ENCODE data around the gene RAI14.
"Not testable (repeated sequence)": the region's sequence is repeated elsewhere in the genome, so short reads cannot be mapped to it uniquely, and the experiment has no call there.

RAI14 gene

GRCh38 chr5:34758514-34758913, 102.4 kb downstream of the RAI14 start:
- TF ChIP-seq CTCF (IDR thresholded peaks at IDR 0.05; ENCODE audit: extremely low read depth, missing control alignments), result no peak
- DNase-seq (ENCODE audit: low spot score), result no peak

GRCh38 chr5:34759213-34759612, 103.1 kb downstream of the RAI14 start:
- not testable (repeated sequence) for DNase-seq (ENCODE audit: low spot score)

GRCh38 chr5:34765662-34766061, 109.5 kb downstream of the RAI14 start:
- TF ChIP-seq CTCF (IDR thresholded peaks at IDR 0.05; ENCODE audit: extremely low read depth, missing control alignments), result no peak

GRCh38 chr5:34767180-34767579, 111.1 kb downstream of the RAI14 start:
- TF ChIP-seq CTCF (IDR thresholded peaks at IDR 0.05; ENCODE audit: extremely low read depth, missing control alignments), result no peak
- DNase-seq (ENCODE audit: low spot score), result no peak

More at GRCh38 chr5:34765662-34766061, 109.5 kb downstream of the RAI14 start:
- no peak for DNase-seq (ENCODE audit: low spot score)

GRCh38 chr5:34770486-34770885, 114.4 kb downstream of the RAI14 start:
- DNase-seq (ENCODE audit: low spot score), result no peak
- no peak for TF ChIP-seq CTCF (IDR thresholded peaks at IDR 0.05; ENCODE audit: extremely low read depth, missing control alignments)

GRCh38 chr5:34771076-34771475, 114.9 kb downstream of the RAI14 start:
- DNase-seq (ENCODE audit: low spot score), result peak; percentile 36
- TF ChIP-seq CTCF (IDR thresholded peaks at IDR 0.05; ENCODE audit: extremely low read depth, missing control alignments), result no peak

GRCh38 chr5:34772267-34773098, 116.4 kb downstream of the RAI14 start:
- TF ChIP-seq CTCF (IDR thresholded peaks at IDR 0.05; ENCODE audit: extremely low read depth, missing control alignments), result no peak

GRCh38 chr5:34774139-34774538, 118.0 kb downstream of the RAI14 start:
- DNase-seq (ENCODE audit: low spot score), result no peak

More at GRCh38 chr5:34772267-34773098, 116.4 kb downstream of the RAI14 start:
- DNase-seq (ENCODE audit: low spot score), result no peak

GRCh38 chr5:34774678-34775077, 118.5 kb downstream of the RAI14 start:
- DNase-seq (ENCODE audit: low spot score), result not testable (repeated sequence)

More at GRCh38 chr5:34774139-34774538, 118.0 kb downstream of the RAI14 start:
- TF ChIP-seq CTCF (IDR thresholded peaks at IDR 0.05; ENCODE audit: extremely low read depth, missing control alignments), result no peak
